GM12878 (cell line): ENCODE results near the gene FILIP1L.

Experiments used
- ETV6 ChIP-seq, 2 experiments: fragments of 450-650 bp in 1 of 2; IDR thresholded peaks in 1 of 2; conservative IDR thresholded peaks in 1 of 2; 2 replicates each; pipeline ENCODE4 v1.6.1; 2014; ENCODE audit warnings: antibody characterized with exemption in 1 of 2, borderline replicate concordance in 1 of 2, low read depth in 1 of 2, mild to moderate bottlenecking in 1 of 2, moderate library complexity in 1 of 2
- JUND ChIP-seq: IDR thresholded peaks from 2 replicates; pipeline ENCODE4 v1.6.1; 2012; ENCODE audit warnings: low read depth, mild to moderate bottlenecking, low read length, improper control_type of control experiment, moderate library complexity
- SREBF2 ChIP-seq: IDR thresholded peaks from 2 replicates; pipeline ENCODE4 v1.6.1; 2012; ENCODE audit warnings: mild to moderate bottlenecking, low read length
- TF ChIP-seq, protein P1 (sequence below): fragments of 450-650 bp; IDR thresholded peaks from 2 replicates; pipeline ENCODE4 v1.6.1; 2016; ENCODE audit warnings: mild to moderate bottlenecking
- TF ChIP-seq, protein P2 (sequence below): IDR thresholded peaks from 2 replicates; pipeline ENCODE4 v1.6.1; 2012; ENCODE audit warnings: low read depth, low read length, improper control_type of control experiment

DNA sequence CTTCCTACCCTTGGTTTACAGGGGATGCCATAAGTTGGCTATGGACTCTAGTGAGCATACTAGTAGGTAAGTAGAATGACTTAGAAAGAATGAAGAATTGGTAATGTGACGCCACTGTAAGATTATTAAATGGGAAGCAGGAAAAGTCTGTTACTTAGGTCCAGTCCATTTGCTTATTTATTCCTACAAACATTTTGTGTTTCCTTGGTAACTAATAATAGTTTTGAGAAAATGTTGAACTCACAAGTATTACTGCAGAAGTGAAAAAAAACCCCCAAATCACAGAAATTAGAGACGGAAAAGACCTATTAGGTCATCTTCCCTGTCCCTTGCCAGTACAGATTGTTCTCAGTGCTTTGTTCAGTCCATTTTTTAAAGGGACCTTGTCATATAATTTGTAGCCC is 233.2 kb downstream of the FILIP1L start:
- TF ChIP-seq, protein P1, sequence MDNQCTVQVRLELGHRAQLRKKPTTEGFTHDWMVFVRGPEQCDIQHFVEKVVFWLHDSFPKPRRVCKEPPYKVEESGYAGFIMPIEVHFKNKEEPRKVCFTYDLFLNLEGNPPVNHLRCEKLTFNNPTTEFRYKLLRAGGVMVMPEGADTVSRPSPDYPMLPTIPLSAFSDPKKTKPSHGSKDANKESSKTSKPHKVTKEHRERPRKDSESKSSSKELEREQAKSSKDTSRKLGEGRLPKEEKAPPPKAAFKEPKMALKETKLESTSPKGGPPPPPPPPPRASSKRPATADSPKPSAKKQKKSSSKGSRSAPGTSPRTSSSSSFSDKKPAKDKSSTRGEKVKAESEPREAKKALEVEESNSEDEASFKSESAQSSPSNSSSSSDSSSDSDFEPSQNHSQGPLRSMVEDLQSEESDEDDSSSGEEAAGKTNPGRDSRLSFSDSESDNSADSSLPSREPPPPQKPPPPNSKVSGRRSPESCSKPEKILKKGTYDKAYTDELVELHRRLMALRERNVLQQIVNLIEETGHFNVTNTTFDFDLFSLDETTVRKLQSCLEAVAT = no peak
- no peak for TF ChIP-seq JUND
- TF ChIP-seq, protein P2, sequence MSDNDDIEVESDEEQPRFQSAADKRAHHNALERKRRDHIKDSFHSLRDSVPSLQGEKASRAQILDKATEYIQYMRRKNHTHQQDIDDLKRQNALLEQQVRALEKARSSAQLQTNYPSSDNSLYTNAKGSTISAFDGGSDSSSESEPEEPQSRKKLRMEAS = no peak
- no peak for TF ChIP-seq SREBF2
- TF ChIP-seq ETV6 (conservative IDR thresholded peaks at IDR 0.05 in 1 of 2, IDR thresholded peaks at IDR 0.05 in 1 of 2; ENCODE audit: borderline replicate concordance in 1 of 2, low read depth in 1 of 2) = no peak
